Measurements from ENCODE around the gene STAT4.

Gene STAT4

GRCh38 chr2:191128911-191129304, 21.9 kb downstream of the STAT4 start:
- no peak for TF ChIP-seq CTCF (IDR thresholded peaks at IDR 0.05)

- TF ChIP-seq CTCF (IDR thresholded peaks at IDR 0.05) = no peak
These were observed 22.5 kb downstream of the STAT4 start for GRCh38 chr2:191128172-191128910.

GRCh38 chr2:191127235-191127634, 23.6 kb downstream of the STAT4 start:
- no peak for TF ChIP-seq CTCF (IDR thresholded peaks at IDR 0.05)

GRCh38 chr2:191126386-191127085, 24.3 kb downstream of the STAT4 start:
- TF ChIP-seq CTCF (IDR thresholded peaks at IDR 0.05) = no peak

GRCh38 chr2:191125646-191126045, 25.1 kb downstream of the STAT4 start:
- TF ChIP-seq CTCF (IDR thresholded peaks at IDR 0.05) = no peak

- TF ChIP-seq CTCF (IDR thresholded peaks at IDR 0.05) = no peak
These were observed 28.0 kb downstream of the STAT4 start for GRCh38 chr2:191122638-191123294.

GRCh38 chr2:191117341-191117740, 33.5 kb downstream of the STAT4 start:
- no peak for TF ChIP-seq CTCF (IDR thresholded peaks at IDR 0.05)
